Esophagus muscularis mucosa (tissue), 4 donors: ENCODE data around the gene WDR91.

Experiments used
- CTCF ChIP-seq, 3 experiments: fragments of 200-600 bp in 2 of 3; fragments of 450-650 bp in 1 of 3; sonication (generic) in 2 of 3; IDR thresholded peaks; one replicate each; pipeline ENCODE4 v1.5.1; 2017 to 2019; ENCODE audit warnings: antibody characterized with exemption in 3 of 3, mild to moderate bottlenecking in 2 of 3, moderate library complexity in 1 of 3
- EP300 ChIP-seq: sonication (generic); formaldehyde crosslinking; IDR thresholded peaks from one replicate; pipeline ENCODE4 v1.6.1; 2017; ENCODE audit warnings: antibody characterized with exemption
- POLR2A ChIP-seq: fragments of 450-650 bp; IDR thresholded peaks from one replicate; pipeline ENCODE4 v1.6.1; 2017; ENCODE audit warnings: antibody characterized with exemption, moderate library complexity, mild to moderate bottlenecking, low read depth

- TF ChIP-seq EP300 = no peak
- TF ChIP-seq CTCF (IDR thresholded peaks at IDR 0.05) = no peak
- peak; percentile 63 for TF ChIP-seq POLR2A
Observed at GRCh38 chr7:135211179-135211945, at the start of gene WDR91.
